ENCODE measurements around the gene CILP. TPM values are rescaled to one million over a fixed set of nuclear protein-coding genes. Genes with fewer than 3 reads are reported as not detected.
A peak's percentile ranks its signal among the peaks of the same experiment; 100 is the strongest.

The CILP gene
- total RNA-seq (10 to 100 TPM in 6 of 9 donors, 1 to 10 TPM in 3; 6.2 to 58.5 (median 12.3) TPM), polyA plus RNA-seq (10 to 100 TPM in 1 of 2 donors, under 1 TPM in 1; 0.76 to 12.0 TPM)
- long read RNA-seq, donor 1, full-length matches to known transcripts = 26 of 40 reads
- long read RNA-seq, donor 1, partial matches to known transcripts = 5 of 40 reads
- long read RNA-seq, donor 1, other reads (novel, unspliced or antisense) = 9 of 40 reads
- long read RNA-seq, donor 2, full-length matches to known transcripts = 103 of 165 reads
- long read RNA-seq, donor 2, partial matches to known transcripts = 16 of 165 reads
- long read RNA-seq, donor 2, other reads (novel, unspliced or antisense) = 46 of 165 reads
- long read RNA-seq, donor 3, full-length matches to known transcripts = 168 of 225 reads
- long read RNA-seq, donor 3, partial matches to known transcripts = 46 of 225 reads
- long read RNA-seq, donor 3, other reads (novel, unspliced or antisense) = 11 of 225 reads

- 51 to 62% (median 56%) methylated on average over 7 to 8 of the region's 8 CpGs for WGBS, 4 donors
- Histone ChIP-seq H3K4me1 (peaks cover 0 to 48% (median 6%) of the 10 kb centered on the region in 12 donors), H3K36me3 (no peaks in the 10 kb centered on the region), H3K4me3 (peak within 1 kb of the TSS in 3 of 12 donors; percentile 14 to 20 (median 16)), H3K27me3 (no peaks in the 10 kb centered on the region), H3K27ac (peak within 1 kb of the TSS in 9 of 12 donors; percentile 4 to 68 (median 50)), H3K9me3 (no peaks in the 10 kb centered on the region)
- ATAC-seq (peak in 1 of 4 donors; percentile 16), DNase-seq (no peak)
- no peak for TF ChIP-seq CTCF (IDR thresholded peaks at IDR 0.05)
- TF ChIP-seq POLR2A (IDR thresholded peaks at IDR 0.05) = no peak
- intact Hi-C loops (cut with DNase I) = loop anchor here in 1 of 10 donors (10.0 kb wide), 1 partner anchor 174 kb away; no protein-coding TSS in a partner anchor
Observed at GRCh38 chr15:65210770-65211481, at the start of gene CILP. Gene CILP (minus strand): TSS chr15:65211473. CDS start chr15:65209755, 1,718 bp downstream.

- H3K27me3 ChIP-seq = no peaks in the 10 kb centered on the region
- WGBS, 4 donors = 94 to 96% (median 96%) methylated on average over 6 of the region's 6 CpGs
- H3K27ac ChIP-seq = peak overlapping the region in 1 of 12 donors; percentile 85
- no peak for ATAC-seq
- no peak overlapping the region for H3K4me3 ChIP-seq
- peaks cover 0 to 20% (median 0%) of the 10 kb centered on the region in 12 donors for H3K4me1 ChIP-seq
- peaks cover 0 to 64% (median 44%) of the 10 kb centered on the region in 9 donors for H3K36me3 ChIP-seq
- no peak for DNase-seq
- H3K9me3 ChIP-seq = no peaks in the 10 kb centered on the region
- no peak for TF ChIP-seq POLR2A (IDR thresholded peaks at IDR 0.05)
- TF ChIP-seq CTCF (IDR thresholded peaks at IDR 0.05) = no peak
- intact Hi-C loops (cut with DNase I) = no loop called here
Observed at GRCh38 chr15:65260968-65261367, 49.7 kb upstream of the CILP start.

GRCh38 chr15:65259367-65259797, 48.1 kb upstream of the CILP start:
- Histone ChIP-seq H3K36me3 (peaks cover 0 to 61% (median 44%) of the 10 kb centered on the region in 9 donors), H3K4me3 (no peak overlapping the region), H3K27ac (peak overlapping the region in 9 of 12 donors; percentile 8 to 85 (median 52)), H3K27me3 (no peaks in the 10 kb centered on the region), H3K9me3 (no peaks in the 10 kb centered on the region), H3K4me1 (peaks cover 0 to 30% (median 2%) of the 10 kb centered on the region in 12 donors)
- 81 to 90% (median 86%) methylated on average over 7 of the region's 7 CpGs for WGBS, 4 donors
- intact Hi-C loops (cut with DNase I) = no loop called here
- ATAC-seq (peak; percentile 21 to 43 (median 30)), DNase-seq (peak in 1 of 5 donors; percentile 50)
- TF ChIP-seq CTCF (IDR thresholded peaks at IDR 0.05) (no peak), POLR2A (IDR thresholded peaks at IDR 0.05) (no peak)

Measured in heart left ventricle (tissue), 16 donors.